PFSK-1 (cell line): ENCODE measurements around the gene CD34.

Source experiments
- FOXP2 ChIP-seq: optimal IDR thresholded peaks from 2 replicates; pipeline ENCODE3; 2011; ENCODE audit warnings: borderline replicate concordance, control low read depth, inconsistent platforms; ENCODE audit not compliant: insufficient read depth; ENCODE audit errors: extremely low read length, extremely low read depth
- POLR2AphosphoS5 ChIP-seq: IDR thresholded peaks from 2 replicates; pipeline ENCODE4 v1.6.1; 2012; ENCODE audit warnings: low read depth, mild to moderate bottlenecking, control low read depth, low read length, moderate library complexity
- REST ChIP-seq, 2 experiments: IDR thresholded peaks; 2 replicates each; pipeline versions ENCODE4 v1.6.1 to v1.8.0; 2011 to 2012; ENCODE audit warnings: low read depth in 2 of 2, low read length in 2 of 2, control low read depth in 1 of 2, inconsistent platforms in 1 of 2, mild to moderate bottlenecking in 1 of 2, moderate library complexity in 1 of 2; ENCODE audit not compliant: insufficient read depth in 1 of 2
- SIN3A ChIP-seq: IDR thresholded peaks from 2 replicates; pipeline ENCODE4 v1.6.1; 2012; ENCODE audit warnings: mild to moderate bottlenecking, low read length, moderate library complexity, borderline replicate concordance; ENCODE audit not compliant: insufficient read depth
- TAF1 ChIP-seq: IDR thresholded peaks from 2 replicates; pipeline ENCODE4 v1.6.1; 2012; ENCODE audit warnings: low read length, control low read depth, borderline replicate concordance; ENCODE audit not compliant: insufficient read depth

The CD34 gene

GRCh38 chr1:207882692-207883091 is 28.2 kb downstream of the CD34 start:
- TF ChIP-seq POLR2AphosphoS5 = no peak
- TF ChIP-seq SIN3A = no peak
- TF ChIP-seq REST (IDR thresholded peaks at IDR 0.05; ENCODE audit: insufficient read depth in 1 of 2, low read depth in 2 of 2, low read length in 2 of 2) = no peak
- no peak for TF ChIP-seq FOXP2

DNA sequence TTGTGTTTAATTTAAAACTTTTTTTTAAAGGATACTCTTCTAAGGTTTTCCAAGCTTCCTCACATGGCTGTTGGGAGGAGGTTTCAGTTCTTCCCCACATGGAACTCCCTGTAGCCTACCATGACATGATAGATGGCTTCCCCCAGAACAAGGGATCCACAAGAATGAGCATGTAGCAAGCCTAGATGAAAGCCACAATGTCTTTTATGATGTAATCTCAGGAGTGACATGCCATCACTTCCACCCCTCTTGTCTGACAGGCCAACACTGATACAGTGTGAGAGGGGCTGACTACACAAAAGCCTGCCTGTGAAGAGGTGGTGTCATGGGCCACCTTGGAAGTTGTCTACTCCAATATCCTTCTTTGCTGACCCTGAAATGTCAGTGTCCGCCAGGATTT is 32.0 kb downstream of the CD34 start:
- no peak for TF ChIP-seq REST (IDR thresholded peaks at IDR 0.05; ENCODE audit: insufficient read depth in 1 of 2, low read depth in 2 of 2, low read length in 2 of 2)
- TF ChIP-seq SIN3A = no peak
- no peak for TF ChIP-seq POLR2AphosphoS5
- no peak for TF ChIP-seq TAF1
- no peak for TF ChIP-seq FOXP2

DNA sequence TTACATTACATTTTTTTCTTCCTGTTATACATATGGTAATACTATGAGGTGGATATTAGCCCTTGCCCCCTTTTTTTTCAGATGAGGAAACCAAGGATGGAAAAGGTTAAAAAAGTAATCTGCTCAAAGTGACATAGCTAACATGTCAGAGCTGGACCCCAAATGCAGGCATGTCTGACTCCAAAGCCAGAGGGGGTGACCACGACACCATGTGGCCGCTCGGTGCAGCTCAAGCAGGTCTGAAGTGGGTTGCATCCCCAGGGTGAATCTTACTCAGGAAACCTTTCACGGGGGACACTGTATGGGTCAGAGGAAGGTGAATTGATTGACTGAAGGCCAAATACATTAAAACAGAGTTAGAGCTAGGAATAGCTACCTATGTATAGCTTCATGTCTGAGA is 34.8 kb downstream of the CD34 start:
- TF ChIP-seq SIN3A (no peak), REST (IDR thresholded peaks at IDR 0.05; ENCODE audit: insufficient read depth in 1 of 2, low read depth in 2 of 2, low read length in 2 of 2) (no peak), POLR2AphosphoS5 (no peak), TAF1 (no peak), FOXP2 (no peak)

DNA sequence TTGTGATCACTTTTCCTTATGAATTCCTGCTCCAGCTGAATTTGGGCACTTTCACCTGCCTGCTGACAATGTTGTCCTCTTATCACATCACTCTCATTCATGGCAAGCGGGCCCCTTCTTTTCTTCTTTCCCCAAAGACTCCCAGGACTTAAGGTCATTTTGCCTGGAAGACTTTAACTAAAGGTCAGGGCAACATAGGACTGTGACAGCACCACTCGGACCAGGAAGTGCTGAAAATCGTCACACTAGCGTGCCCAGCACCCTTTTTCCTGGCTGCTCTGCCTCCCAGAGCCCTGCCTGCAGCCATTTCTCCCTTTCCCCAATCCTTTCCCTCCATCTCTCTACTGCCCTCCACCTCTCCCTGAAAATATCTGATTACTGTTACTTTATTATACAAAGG is 35.4 kb downstream of the CD34 start:
- TF ChIP-seq FOXP2 (no peak), TAF1 (no peak), SIN3A (no peak), POLR2AphosphoS5 (no peak), REST (IDR thresholded peaks at IDR 0.05; ENCODE audit: insufficient read depth in 1 of 2, low read depth in 2 of 2, low read length in 2 of 2) (no peak)
